H9 (cell line): ENCODE data around the gene RPS15. TPM values are rescaled to one million over a fixed set of nuclear protein-coding genes. Genes with fewer than 3 reads are reported as not detected.

ENCODE experiments used
- DNase-seq: peaks from one replicate; pipeline ENCODE4 v3.0.0-alpha.2; 2017
- H2AFZ ChIP-seq: one replicate; pipeline ENCODE4 v1.6.1; 2013; ENCODE audit warnings: mild to moderate bottlenecking, low read length, control low read depth, moderate library complexity
- H2AK5ac ChIP-seq: 2 replicates; pipeline ENCODE4 v1.6.1; 2013; ENCODE audit warnings: low read length, control low read depth, mixed read lengths; ENCODE audit not compliant: insufficient read length
- H2BK120ac ChIP-seq: one replicate; pipeline ENCODE4 v1.6.1; 2013; ENCODE audit warnings: low read depth, mild to moderate bottlenecking, low read length, control low read depth, inconsistent platforms; ENCODE audit not compliant: poor library complexity, severe bottlenecking
- H2BK12ac ChIP-seq: 2 replicates; pipeline ENCODE4 v1.6.1; 2013; ENCODE audit warnings: low read length, control low read depth, mixed read lengths, low read depth; ENCODE audit not compliant: insufficient read length
- H2BK15ac ChIP-seq: 2 replicates; pipeline ENCODE4 v1.6.1; 2013; ENCODE audit warnings: low read depth, low read length, control low read depth
- H2BK20ac ChIP-seq: one replicate; pipeline ENCODE4 v1.6.1; 2013; ENCODE audit warnings: low read depth, mild to moderate bottlenecking, low read length, control low read depth, inconsistent platforms; ENCODE audit not compliant: poor library complexity, severe bottlenecking
- H2BK5ac ChIP-seq: 2 replicates; pipeline ENCODE4 v1.6.1; 2013; ENCODE audit warnings: low read length, control low read depth, mixed read lengths; ENCODE audit not compliant: insufficient read length
- H3K14ac ChIP-seq: 2 replicates; pipeline ENCODE4 v1.6.1; 2013; ENCODE audit warnings: low read length, control low read depth; ENCODE audit not compliant: insufficient read depth
- H3K18ac ChIP-seq: 2 replicates; pipeline ENCODE4 v1.6.1; 2013; ENCODE audit warnings: low read depth, mild to moderate bottlenecking, mixed read lengths, low read length, control low read depth; ENCODE audit not compliant: insufficient read length
- H3K23ac ChIP-seq: 2 replicates; pipeline ENCODE4 v1.6.1; 2013; ENCODE audit warnings: low read length, control low read depth, mixed read lengths, low read depth; ENCODE audit not compliant: insufficient read length
- H3K23me2 ChIP-seq: 2 replicates; pipeline ENCODE4 v1.6.1; 2013; ENCODE audit warnings: low read depth, mild to moderate bottlenecking, mixed read lengths, low read length, control low read depth; ENCODE audit not compliant: insufficient read length, poor library complexity, severe bottlenecking
- H3K27ac ChIP-seq: 2 replicates; pipeline ENCODE4 v1.5.1; 2013; ENCODE audit warnings: low read length, control low read depth, mixed read lengths, low read depth; ENCODE audit not compliant: insufficient read length
- H3K27me3 ChIP-seq: 2 replicates; pipeline ENCODE4 v1.6.1; 2013; ENCODE audit warnings: low read length, control low read depth, inconsistent platforms; ENCODE audit not compliant: insufficient read depth
- H3K4ac ChIP-seq: 2 replicates; pipeline ENCODE4 v1.6.1; 2013; ENCODE audit warnings: low read depth, mild to moderate bottlenecking, control low read depth, inconsistent platforms, low read length, moderate library complexity
- H3K4me1 ChIP-seq: 2 replicates; pipeline ENCODE4 v1.6.1; 2013; ENCODE audit warnings: low read length, control low read depth, inconsistent platforms; ENCODE audit not compliant: insufficient read depth
- H3K4me2 ChIP-seq: 2 replicates; pipeline ENCODE4 v1.6.1; 2013; ENCODE audit warnings: low read length, control low read depth, mixed read lengths; ENCODE audit not compliant: insufficient read length, insufficient read depth
- H3K56ac ChIP-seq: 2 replicates; pipeline ENCODE4 v1.6.1; 2013; ENCODE audit warnings: low read depth, mild to moderate bottlenecking, mixed read lengths, low read length, control low read depth; ENCODE audit not compliant: insufficient read length
- H3K79me1 ChIP-seq: 2 replicates; pipeline ENCODE4 v1.6.1; 2013; ENCODE audit warnings: low read depth, mild to moderate bottlenecking, moderate library complexity, low read length, control low read depth, inconsistent platforms; ENCODE audit not compliant: insufficient read depth, poor library complexity, severe bottlenecking
- H3K79me2 ChIP-seq: 2 replicates; pipeline ENCODE4 v1.6.1; 2013; ENCODE audit warnings: low read length, control low read depth, inconsistent platforms; ENCODE audit not compliant: insufficient read depth
- H3K9ac ChIP-seq: 2 replicates; pipeline ENCODE4 v1.6.1; 2013; ENCODE audit warnings: low read length, control low read depth, mixed read lengths; ENCODE audit not compliant: insufficient read length; ENCODE audit errors: extremely low read depth
- H3K9me3 ChIP-seq: one replicate; pipeline ENCODE4 v1.6.1; 2013; ENCODE audit warnings: low read depth, low read length, inconsistent platforms; ENCODE audit not compliant: control insufficient read depth
- H3T11ph ChIP-seq: one replicate; pipeline ENCODE4 v1.6.1; 2013; ENCODE audit warnings: mild to moderate bottlenecking, low read length, control low read depth, inconsistent platforms
- H4K20me1 ChIP-seq: one replicate; pipeline ENCODE4 v1.6.1; 2013; ENCODE audit not compliant: control insufficient read depth, insufficient read length, insufficient read depth
- H4K5ac ChIP-seq: 2 replicates; pipeline ENCODE4 v1.6.1; 2013; ENCODE audit warnings: low read depth, mild to moderate bottlenecking, mixed read lengths, low read length, control low read depth; ENCODE audit not compliant: insufficient read length
- H4K8ac ChIP-seq: replicated peaks from 2 replicates; pipeline ENCODE4 v1.6.1; 2013; ENCODE audit warnings: low read length, control low read depth, mixed read lengths, low read depth; ENCODE audit not compliant: insufficient read length
- H4K91ac ChIP-seq: 2 replicates; pipeline ENCODE4 v1.6.1; 2013; ENCODE audit warnings: low read depth, mild to moderate bottlenecking, moderate library complexity, mixed read lengths, low read length, control low read depth; ENCODE audit not compliant: insufficient read length
- H3K27ac Mint-ChIP-seq, 3 experiments: 2 replicates in 2 of 3; 3 replicates in 1 of 3; pipeline ENCODE4 v1.8.0; 2020 to 2021; ENCODE audit warnings: mixed read lengths in 3 of 3, mild to moderate bottlenecking in 1 of 3, moderate library complexity in 1 of 3
- H3K27me3 Mint-ChIP-seq: 2 replicates; pipeline ENCODE4 v1.8.0; 2021; ENCODE audit warnings: low read depth, mild to moderate bottlenecking, moderate library complexity, mixed read lengths
- H3K36me3 Mint-ChIP-seq, 3 experiments: 2 replicates in 2 of 3; 3 replicates in 1 of 3; pipeline ENCODE4 v1.8.0; 2020 to 2021; ENCODE audit warnings: low read depth in 3 of 3, mixed read lengths in 3 of 3; ENCODE audit not compliant: insufficient read depth in 1 of 3
- H3K4me1 Mint-ChIP-seq, 2 experiments: 2 replicates each; pipeline ENCODE4 v1.8.0; 2020; ENCODE audit warnings: mixed read lengths in 2 of 2
- H3K4me3 Mint-ChIP-seq, 2 experiments: 2 replicates in 1 of 2; 3 replicates in 1 of 2; pipeline ENCODE4 v1.8.0; 2020 to 2021; ENCODE audit warnings: mild to moderate bottlenecking in 2 of 2, mixed read lengths in 2 of 2, moderate library complexity in 1 of 2
- H3K9me3 Mint-ChIP-seq, 2 experiments: 2 replicates in 1 of 2; 3 replicates in 1 of 2; pipeline ENCODE4 v1.8.0; 2020; ENCODE audit warnings: mild to moderate bottlenecking in 2 of 2, mixed read lengths in 2 of 2, moderate library complexity in 1 of 2
- CTCF ChIP-seq: fragments of 200-600 bp; sonication (generic); conservative IDR thresholded peaks from 3 replicates; pipeline ENCODE4 v1.8.0; 2021; ENCODE audit warnings: antibody characterized with exemption, mild to moderate bottlenecking
- WGBS: extraction: QIAGEN DNeasy Blood & Tissue Kit; methylation state at CpG from one replicate; pipeline ENCODE4 v1.1.7; 2013; ENCODE audit warnings: missing lambda C conversion rate, low lambda C conversion rate, mixed read lengths; ENCODE audit not compliant: insufficient read length; ENCODE audit errors: extremely low coverage; 5-methylcytosine and 5-hydroxymethylcytosine counted together
- total RNA-seq: library from RNA; stranded (reverse); gene quantifications from 2 replicates; pipeline ENCODE4 v1.2.1, GENCODE V29; 2021

The RPS15 gene
- total RNA-seq, 1 experiment from 2014 or later, result 1,628 TPM

GRCh38 chr19:1389033-1389940 is 48.9 kb upstream of the RPS15 start:
- H2BK5ac ChIP-seq, result no peak overlapping the region
- no peaks in the 10 kb centered on the region for H3K27me3 Mint-ChIP-seq
- H2AK5ac ChIP-seq, result no peak overlapping the region
- H3K27ac ChIP-seq, result no peak overlapping the region
- peaks cover 5 to 7% of the 10 kb centered on the region in 2 experiments; a peak in 3 of 4 replicates for H3K4me1 Mint-ChIP-seq
- no CpG with 5 or more reads among the region's 39 CpGs for WGBS
- H2BK15ac ChIP-seq, result no peak overlapping the region
- no peak overlapping the region for H4K91ac ChIP-seq
- H3K4me1 ChIP-seq, result no peaks in the 10 kb centered on the region
- no peak overlapping the region for H3K4me2 ChIP-seq
- no peak overlapping the region for H3K14ac ChIP-seq
- no peak overlapping the region for H3T11ph ChIP-seq
- TF ChIP-seq CTCF, result no peak
- H3K79me1 ChIP-seq, result peaks cover 3% of the 10 kb centered on the region
- no peak overlapping the region for H3K4ac ChIP-seq
- H3K27me3 ChIP-seq, result no peaks in the 10 kb centered on the region
- no peak for DNase-seq
- no peak overlapping the region for H3K56ac ChIP-seq
- H4K8ac ChIP-seq, result no peak overlapping the region
- H3K9ac ChIP-seq, result no peak overlapping the region
- no peak overlapping the region for H2BK120ac ChIP-seq
- no peaks in the 10 kb centered on the region for H3K9me3 Mint-ChIP-seq
- peaks cover 3% of the 10 kb centered on the region; the same call in 1 of the 2 replicates for H3K79me2 ChIP-seq
- no peak overlapping the region for H3K27ac Mint-ChIP-seq
- no peak overlapping the region for H2BK12ac ChIP-seq
- peaks cover 17 to 40% (median 36%) of the 10 kb centered on the region in 3 experiments; a peak in 6 of 7 replicates for H3K36me3 Mint-ChIP-seq
- no peak overlapping the region for H2AFZ ChIP-seq
- no peak overlapping the region for H3K18ac ChIP-seq
- H4K5ac ChIP-seq, result no peak overlapping the region
- peaks cover 3% of the 10 kb centered on the region for H3K23me2 ChIP-seq
- H4K20me1 ChIP-seq, result no peaks in the 10 kb centered on the region
- no peak overlapping the region for H2BK20ac ChIP-seq
- H3K23ac ChIP-seq, result no peak overlapping the region
- H3K9me3 ChIP-seq, result no peaks in the 10 kb centered on the region
- peak overlapping the region in 1 of 2 experiments; percentile 32; a peak in 2 of 5 replicates for H3K4me3 Mint-ChIP-seq
